ENCODE measurements around the gene ITIH1. TPM values are rescaled to one million over a fixed set of nuclear protein-coding genes. Genes with fewer than 3 reads are reported as not detected.

ITIH1 gene
- total and polyA plus RNA-seq, 9 of the 15 experiments (the other 6 are each of a cell fraction or from before 2014, with no cell fraction given) = 0.31 TPM; not detected in 8

DNA sequence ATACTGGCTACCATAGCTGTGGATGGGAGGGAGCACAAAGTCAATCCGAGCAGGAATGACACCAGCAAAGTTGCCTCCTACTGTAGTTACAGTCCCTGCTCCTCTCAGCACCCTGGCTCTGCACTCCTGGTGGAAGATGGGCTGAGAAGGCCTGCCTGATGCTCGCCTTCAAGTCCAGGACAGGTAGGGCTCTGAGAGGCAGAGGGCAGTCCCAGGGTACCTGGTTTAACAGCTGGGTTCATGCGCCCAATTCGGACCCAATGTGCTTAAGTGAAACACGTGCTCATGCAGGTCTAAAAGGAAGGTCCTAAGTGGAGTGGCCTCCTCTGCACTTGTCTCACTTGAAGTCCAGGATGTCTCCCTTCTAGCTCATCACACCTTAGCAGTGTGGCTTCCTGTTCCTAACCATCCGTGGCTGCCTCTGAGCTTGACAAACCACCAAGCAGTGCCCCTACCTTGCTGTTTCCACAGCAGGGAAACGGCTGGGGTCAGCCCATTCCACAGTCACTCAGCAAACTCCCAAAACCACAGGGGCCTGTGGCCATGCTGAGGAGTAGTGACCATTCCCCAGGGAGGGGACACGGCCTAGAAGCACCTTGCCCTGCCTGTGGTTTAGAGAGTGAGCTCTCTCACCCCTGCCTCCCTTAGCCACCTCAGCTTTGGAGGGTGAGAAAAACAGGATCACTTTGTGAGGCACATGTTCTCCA is 61.3 kb downstream of the ITIH1 start (continued):
- TF ChIP-seq RBFOX2 (IDR thresholded peaks at IDR 0.05; ENCODE audit: low read depth, low read length) = no peak
- no peak for TF ChIP-seq SRSF1 (IDR thresholded peaks at IDR 0.05; ENCODE audit: low read depth, low read length)
- TF ChIP-seq ZNF764 (CRISPR knock-in tag; IDR thresholded peaks at IDR 0.05; ENCODE audit: low read depth) = no peak
- TF ChIP-seq, protein P1, sequence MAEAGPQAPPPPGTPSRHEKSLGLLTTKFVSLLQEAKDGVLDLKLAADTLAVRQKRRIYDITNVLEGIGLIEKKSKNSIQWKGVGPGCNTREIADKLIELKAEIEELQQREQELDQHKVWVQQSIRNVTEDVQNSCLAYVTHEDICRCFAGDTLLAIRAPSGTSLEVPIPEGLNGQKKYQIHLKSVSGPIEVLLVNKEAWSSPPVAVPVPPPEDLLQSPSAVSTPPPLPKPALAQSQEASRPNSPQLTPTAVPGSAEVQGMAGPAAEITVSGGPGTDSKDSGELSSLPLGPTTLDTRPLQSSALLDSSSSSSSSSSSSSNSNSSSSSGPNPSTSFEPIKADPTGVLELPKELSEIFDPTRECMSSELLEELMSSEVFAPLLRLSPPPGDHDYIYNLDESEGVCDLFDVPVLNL (CRISPR knock-in tag; IDR thresholded peaks at IDR 0.05; ENCODE audit: low read depth) = no peak
- no peak for TF ChIP-seq ILF3 (IDR thresholded peaks at IDR 0.05; ENCODE audit: borderline replicate concordance)

DNA sequence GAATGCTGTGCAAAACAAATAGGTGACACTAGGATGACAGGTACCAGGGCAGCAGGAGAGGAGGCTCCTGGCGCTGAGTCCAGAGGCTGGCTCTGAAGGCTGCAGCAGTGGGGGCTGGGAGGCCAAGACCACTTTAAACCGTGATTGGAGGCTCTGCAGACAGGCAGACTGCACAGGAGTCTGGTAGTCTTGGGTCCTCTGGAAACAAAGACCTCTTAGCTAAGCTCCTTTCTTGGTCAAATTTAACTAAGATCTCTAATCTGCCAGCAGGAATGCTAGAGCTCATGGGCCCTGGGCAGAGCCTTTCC is 61.8 kb downstream of the ITIH1 start:
- H2AFZ ChIP-seq (ENCODE audit: low read depth, low read length) = no peak overlapping the region
- DNase-seq (ENCODE audit: extremely low read depth in 1 of 4, low spot score in 3 of 4) = no peak
- POLR2A ChIA-PET = interaction anchor here (0.7 to 1.0 kb wide), 2 partner anchors 9 to 219 kb away, joined by 3 read pairs; no protein-coding TSS in a partner anchor
- WGBS (ENCODE audit: insufficient coverage, low coverage, missing lambda C conversion rate) = 28% methylated on average over 2 of the region's 2 CpGs
- H3K27me3 ChIP-seq (ENCODE audit: control insufficient read depth in 2 of 2, insufficient read depth in 2 of 2, low read length in 2 of 2) = no peaks in the 10 kb centered on the region
- TF ChIP-seq ZNF75A (CRISPR knock-in tag; IDR thresholded peaks at IDR 0.05) (no peak), POLR2A (conservative IDR thresholded peaks at IDR 0.05) (no peak), ZSCAN32 (CRISPR knock-in tag; IDR thresholded peaks at IDR 0.05) (no peak)
- TF ChIP-seq, protein P2, sequence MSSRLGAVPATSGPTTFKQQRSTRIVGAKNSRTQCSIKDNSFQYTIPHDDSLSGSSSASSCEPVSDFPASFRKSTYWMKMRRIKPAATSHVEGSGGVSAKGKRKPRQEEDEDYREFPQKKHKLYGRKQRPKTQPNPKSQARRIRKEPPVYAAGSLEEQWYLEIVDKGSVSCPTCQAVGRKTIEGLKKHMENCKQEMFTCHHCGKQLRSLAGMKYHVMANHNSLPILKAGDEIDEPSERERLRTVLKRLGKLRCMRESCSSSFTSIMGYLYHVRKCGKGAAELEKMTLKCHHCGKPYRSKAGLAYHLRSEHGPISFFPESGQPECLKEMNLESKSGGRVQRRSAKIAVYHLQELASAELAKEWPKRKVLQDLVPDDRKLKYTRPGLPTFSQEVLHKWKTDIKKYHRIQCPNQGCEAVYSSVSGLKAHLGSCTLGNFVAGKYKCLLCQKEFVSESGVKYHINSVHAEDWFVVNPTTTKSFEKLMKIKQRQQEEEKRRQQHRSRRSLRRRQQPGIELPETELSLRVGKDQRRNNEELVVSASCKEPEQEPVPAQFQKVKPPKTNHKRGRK (tag; IDR thresholded peaks at IDR 0.05) = no peak
- TF ChIP-seq, protein P3, sequence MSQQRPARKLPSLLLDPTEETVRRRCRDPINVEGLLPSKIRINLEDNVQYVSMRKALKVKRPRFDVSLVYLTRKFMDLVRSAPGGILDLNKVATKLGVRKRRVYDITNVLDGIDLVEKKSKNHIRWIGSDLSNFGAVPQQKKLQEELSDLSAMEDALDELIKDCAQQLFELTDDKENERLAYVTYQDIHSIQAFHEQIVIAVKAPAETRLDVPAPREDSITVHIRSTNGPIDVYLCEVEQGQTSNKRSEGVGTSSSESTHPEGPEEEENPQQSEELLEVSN (IDR thresholded peaks at IDR 0.05; ENCODE audit: borderline replicate concordance in 1 of 2, extremely low read depth in 1 of 2, insufficient read depth in 1 of 2, insufficient read length in 1 of 2, low read depth in 1 of 2, low read length in 1 of 2, poor library complexity in 1 of 2, severe bottlenecking in 1 of 2) = no peak
- TF ChIP-seq, protein P4, sequence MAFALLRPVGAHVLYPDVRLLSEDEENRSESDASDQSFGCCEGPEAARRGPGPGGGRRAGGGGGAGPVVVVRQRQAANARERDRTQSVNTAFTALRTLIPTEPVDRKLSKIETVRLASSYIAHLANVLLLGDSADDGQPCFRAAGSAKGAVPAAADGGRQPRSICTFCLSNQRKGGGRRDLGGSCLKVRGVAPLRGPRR (CRISPR knock-in tag; IDR thresholded peaks at IDR 0.05) = no peak
- no peaks in the 10 kb centered on the region for H4K20me1 ChIP-seq (replicated peaks; ENCODE audit: control insufficient read depth, insufficient read depth, low read length)
- ATAC-seq = no peak
- no peaks in the 10 kb centered on the region for H3K36me3 ChIP-seq (ENCODE audit: control insufficient read depth, insufficient read depth, low read length)
- no peak overlapping the region for H3K4me2 ChIP-seq (ENCODE audit: insufficient read depth, low read length)
- H3K9ac ChIP-seq (ENCODE audit: insufficient read depth in 1 of 2, low read depth in 2 of 2, low read length in 2 of 2) = no peak overlapping the region
- no peaks in the 10 kb centered on the region for H3K9me3 ChIP-seq (replicated peaks; ENCODE audit: control insufficient read depth, insufficient read depth, low read depth, low read length)
- no peaks in the 10 kb centered on the region for H3K79me2 ChIP-seq (ENCODE audit: control insufficient read depth, insufficient read depth, low read length)
- H3K27ac ChIP-seq (ENCODE audit: extremely low read depth, low read depth, low read length) = no peak overlapping the region
- no TSS peak for BruUV-seq (replicated peaks)
- H3K4me3 ChIP-seq = no peak overlapping the region
- in situ Hi-C loops (cut with MboI) (no loop called here), intact Hi-C loops (cut with micrococcal nuclease) (no loop called here)
- H3K9me1 ChIP-seq (ENCODE audit: control insufficient read depth, insufficient read depth, low read length) = no peaks in the 10 kb centered on the region
- CTCF ChIA-PET (ENCODE audit: low intra/inter-chr PET ratio) = no interaction called here
- H3K4me1 ChIP-seq (replicated peaks in 1 of 2; ENCODE audit: control insufficient read depth in 2 of 2, insufficient read depth in 2 of 2, low read length in 2 of 2) = no peaks in the 10 kb centered on the region; a peak in 1 of 5 replicates
- FAIRE-seq = no peak
